GOT3 (cell line): Measurements from ENCODE around the gene CLN6.
"Not testable (repeated sequence)": the region's sequence is repeated elsewhere in the genome, so short reads cannot be mapped to it uniquely, and the experiment has no call there.

ENCODE experiments used
- DNase-seq: peaks from one replicate; lab custom pipeline; 2025; ENCODE audit warnings: mixed read lengths; lab: John Stamatoyannopoulos, UW

Gene CLN6

DNA sequence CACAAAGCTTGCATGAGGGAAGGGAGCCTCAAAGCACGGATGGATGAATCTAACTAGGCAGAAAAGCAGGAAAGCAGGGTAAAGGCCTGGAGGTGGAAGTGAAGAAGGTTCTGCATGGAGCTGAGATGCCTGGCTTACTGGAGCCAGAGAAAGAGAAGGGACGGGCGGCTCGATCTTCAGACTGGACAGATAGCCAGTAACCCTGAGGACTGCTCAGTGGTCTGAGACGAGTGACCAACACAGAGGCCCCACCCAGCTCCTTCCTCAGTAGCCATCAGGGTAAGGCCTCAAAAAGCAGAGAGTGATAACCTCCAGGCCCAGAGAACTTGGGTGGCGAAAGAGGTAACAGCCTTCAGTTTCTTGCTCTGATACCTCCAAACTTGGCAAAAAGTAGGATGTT, 6.4 kb downstream of the CLN6 start:
- no peak for DNase-seq

DNA sequence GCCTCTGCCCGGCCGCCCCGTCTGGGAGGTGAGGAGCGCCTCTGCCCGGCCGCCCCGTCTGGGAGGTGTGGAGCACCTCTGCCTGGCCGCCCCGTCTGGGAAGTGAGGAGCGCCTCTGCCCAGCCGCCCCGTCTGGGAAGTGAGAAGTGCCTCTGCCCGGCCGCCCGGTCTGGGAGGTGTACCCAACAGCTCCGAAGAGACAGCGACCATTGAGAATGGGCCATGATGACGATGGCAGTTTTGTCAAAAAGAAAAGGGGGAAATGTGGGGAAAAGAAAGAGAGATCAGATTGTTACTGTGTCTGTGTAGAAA, 7.1 kb downstream of the CLN6 start:
- DNase-seq, result not testable (repeated sequence)

DNA sequence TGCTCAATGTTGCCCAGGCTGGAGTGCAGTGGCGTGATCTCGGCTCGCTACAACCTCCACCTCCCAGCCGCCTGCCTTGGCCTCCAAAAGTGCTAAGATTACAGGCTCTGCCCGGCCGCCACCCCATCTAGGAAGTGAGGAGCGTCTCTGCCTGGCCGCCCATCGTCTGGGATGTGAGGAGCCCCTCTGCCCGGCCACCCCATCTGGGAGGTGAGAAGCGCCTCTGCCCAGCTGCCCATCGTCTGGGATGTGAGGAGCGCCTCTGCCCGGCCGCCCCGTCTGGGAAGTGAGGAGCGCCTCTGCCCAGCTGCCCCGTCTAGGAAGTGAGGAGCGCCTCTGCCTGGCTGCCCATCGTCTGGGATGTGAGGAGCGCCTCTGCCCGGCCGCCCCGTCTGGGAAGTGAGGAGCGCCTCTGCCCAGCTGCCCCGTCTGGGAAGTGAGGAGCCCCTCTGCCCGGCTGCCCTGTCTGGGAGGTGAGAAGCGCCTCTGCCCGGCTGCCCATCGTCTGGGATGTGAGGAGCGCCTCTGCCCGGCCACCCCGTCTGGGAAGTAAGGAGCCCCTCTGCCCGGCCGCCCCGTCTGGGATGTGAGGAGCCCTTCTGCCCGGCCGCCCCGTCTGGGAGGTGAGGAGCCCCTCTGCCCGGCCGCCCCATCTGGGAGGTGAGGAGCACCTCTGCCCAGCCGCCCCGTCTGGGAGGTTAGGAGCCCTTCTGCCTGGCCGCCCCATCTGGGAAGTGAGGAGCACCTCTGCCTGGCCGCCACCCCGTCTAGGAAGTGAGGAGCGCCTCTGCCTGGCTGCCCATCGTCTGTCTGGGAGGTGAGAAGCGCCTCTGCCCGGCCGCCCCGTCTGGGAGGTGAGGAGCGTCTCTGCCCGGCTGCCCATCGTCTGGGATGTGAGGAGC, 7.7 kb downstream of the CLN6 start:
- not testable (repeated sequence) for DNase-seq

DNA sequence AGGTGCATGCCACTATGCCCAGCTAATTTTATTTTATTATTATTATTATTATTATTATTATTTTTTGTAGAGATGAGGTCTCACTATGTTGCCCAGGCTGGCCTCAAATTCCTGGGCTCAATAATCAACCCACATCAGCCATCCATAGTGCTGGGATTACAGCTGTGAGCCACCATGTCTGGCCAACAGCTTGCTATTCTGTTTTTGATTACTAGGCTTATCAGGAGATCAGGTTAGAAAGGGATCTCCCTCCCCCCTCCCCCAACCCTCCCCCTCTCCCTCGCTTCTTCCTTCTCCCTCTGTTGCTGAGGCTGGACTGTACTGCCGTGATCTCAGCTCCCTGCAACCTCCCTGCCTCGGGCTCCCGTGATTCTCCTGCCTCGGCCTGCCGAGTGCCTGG, 8.6 kb downstream of the CLN6 start:
- no peak for DNase-seq

DNA sequence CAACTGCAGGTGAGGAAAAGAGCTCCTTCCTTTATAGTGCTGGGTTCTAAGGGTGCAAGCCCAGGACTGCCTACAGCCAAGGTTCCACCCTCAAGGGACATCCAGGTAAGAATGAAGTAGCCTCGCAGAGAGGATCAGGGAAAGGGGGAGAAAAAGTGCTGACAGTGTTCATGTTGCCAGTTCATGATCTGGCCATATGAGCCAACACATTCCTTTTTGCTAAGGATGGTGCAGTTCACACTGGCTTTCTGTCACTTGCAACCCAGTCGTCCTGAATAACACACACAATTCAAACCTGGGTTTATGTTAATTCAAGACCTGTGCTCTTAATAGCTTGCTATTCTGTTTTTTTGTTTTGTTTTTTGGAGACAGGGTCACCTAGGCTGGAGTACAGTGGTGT, 9.0 kb downstream of the CLN6 start:
- no peak for DNase-seq

DNA sequence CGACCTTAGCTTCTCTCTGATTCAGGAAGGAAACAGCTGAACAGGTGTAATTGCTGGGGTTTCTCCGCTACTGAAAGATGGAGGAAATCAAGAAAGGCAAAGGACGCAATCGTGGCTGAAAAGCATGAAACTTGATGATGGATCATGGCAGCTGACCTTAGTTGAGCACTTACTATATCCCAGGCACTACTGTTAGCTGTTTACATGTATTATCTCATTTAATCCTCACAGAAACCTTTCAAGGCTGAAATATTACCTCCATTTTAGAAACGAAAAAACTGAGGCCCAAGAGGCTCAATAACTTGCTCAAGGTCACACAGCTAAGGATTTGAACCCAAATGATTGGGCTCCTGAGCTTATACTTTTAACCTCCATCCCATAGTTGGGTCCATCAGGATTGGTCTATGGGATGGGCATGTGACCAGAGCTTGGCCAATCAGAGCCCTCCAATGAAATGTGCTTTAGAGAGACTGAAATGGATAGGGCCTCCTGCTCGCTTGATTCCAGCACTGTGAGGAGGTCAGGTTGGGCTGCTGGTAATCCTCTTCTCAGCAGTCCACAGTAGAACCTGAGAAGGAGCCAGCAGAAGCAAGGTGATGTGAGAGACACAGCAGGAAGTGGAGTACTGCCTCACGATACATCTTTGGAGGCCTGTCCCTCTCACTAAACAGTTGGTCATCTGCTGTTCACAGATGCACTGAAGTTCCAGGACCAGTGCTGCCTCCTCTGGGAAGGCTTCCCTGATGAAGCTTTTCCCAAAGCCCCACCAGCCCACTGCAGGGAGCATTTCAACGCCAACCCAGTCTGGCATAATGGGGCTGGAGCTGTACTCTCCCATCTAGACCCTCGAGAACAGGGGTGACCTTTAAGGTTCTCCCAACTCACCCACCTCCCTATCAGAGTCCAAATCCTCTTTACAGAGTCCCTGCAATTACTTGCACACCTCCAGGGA, 10.4 kb downstream of the CLN6 start:
- no peak for DNase-seq

DNA sequence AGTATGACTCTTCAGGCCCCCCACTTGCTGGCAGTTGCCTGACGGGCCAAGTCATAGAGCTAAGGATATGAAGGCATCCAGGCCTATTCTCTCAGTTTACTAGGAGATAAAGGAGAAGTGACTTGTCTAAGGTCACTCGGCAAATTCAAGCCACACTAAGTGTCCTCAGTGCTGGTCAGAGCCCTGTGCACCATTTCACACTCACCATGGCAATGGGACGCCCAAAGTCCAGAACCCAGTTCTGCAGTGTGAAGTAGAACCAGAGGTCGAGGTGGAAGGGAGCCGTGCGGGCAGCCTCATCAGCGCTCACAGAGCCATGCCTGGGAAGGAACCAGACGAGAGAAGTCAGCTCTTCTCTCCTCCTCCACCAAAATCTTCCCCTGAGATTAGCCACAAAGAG, 11.2 kb downstream of the CLN6 start:
- DNase-seq, result no peak

DNA sequence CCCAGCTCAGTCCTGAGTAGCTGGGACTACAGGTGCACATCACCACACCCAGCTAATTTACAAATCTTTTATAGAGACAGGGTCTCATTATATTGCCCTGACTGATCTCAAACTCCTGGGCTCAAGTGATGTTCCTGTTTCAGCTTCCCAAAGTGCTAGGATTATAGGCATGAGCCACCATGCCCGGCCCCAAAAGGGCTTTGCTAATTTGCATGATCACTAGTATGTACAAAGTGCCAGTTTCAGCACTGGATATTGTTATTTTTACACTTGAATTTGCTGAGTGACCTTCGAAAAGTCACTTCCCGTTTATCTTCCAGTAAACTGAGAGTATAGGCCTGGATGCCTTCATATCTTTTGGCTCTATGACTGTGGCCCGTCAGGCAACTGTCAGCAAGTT, 12.2 kb downstream of the CLN6 start:
- no peak for DNase-seq

DNA sequence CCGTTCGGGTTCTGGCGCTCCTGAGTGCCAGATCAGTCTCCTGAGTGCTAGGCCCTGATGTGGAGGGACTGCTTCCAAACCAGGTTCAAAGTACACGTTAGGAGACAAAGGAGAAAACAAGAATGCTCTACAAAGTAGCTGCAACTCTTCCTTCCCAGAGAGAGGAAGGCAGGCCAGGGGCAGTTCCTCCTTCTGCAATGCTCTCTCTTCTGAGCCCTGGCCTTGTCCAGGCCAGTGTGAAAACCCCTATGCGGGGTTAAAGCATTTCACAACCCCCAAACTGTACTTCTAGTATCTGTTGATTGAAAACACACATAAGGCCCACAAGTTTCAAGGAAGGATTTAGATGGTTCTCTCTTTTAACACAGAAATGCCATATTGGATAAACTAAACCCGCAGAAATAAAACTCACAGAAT, 14.7 kb downstream of the CLN6 start:
- no peak for DNase-seq

DNA sequence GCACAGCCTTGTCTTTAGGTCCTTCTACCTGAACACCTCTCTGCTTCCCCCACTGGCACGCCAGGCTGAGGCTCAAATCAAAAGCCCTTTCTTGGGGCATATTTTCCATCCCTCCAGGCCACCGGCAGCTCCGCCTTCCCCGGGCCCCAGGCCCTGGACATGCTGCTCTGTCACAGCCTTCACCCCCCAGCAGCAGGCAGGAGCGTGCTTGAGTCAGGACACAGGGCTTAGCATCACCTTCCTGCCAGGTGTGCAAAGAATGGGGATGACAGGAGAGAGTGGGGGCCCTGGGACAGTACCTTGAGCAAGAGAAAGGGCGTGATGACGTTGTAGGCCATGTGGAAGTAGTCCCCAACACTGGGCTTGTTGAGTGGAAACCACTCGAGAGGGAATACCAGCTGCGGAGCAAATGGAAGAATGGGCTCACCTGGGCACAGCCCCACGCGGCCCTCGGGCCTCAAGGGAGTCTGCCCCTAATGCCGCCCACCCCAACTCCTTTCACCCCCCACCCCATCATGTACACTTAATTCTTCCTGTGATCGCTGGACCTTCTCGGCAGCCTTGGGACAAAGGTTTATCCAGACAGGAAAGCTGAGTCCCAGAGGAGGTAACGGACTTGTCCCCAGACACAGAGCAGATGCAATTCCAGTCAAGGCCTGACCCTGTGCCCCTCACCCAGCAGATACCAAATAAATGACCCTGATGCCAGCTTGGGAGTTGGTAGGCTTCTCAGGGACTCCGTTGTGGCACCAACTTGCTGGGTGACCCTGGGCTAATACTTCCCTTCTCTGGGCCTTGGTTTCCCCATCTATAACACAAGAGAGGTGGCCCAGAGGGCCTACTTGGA, 15.3 kb downstream of the CLN6 start:
- no peak for DNase-seq

DNA sequence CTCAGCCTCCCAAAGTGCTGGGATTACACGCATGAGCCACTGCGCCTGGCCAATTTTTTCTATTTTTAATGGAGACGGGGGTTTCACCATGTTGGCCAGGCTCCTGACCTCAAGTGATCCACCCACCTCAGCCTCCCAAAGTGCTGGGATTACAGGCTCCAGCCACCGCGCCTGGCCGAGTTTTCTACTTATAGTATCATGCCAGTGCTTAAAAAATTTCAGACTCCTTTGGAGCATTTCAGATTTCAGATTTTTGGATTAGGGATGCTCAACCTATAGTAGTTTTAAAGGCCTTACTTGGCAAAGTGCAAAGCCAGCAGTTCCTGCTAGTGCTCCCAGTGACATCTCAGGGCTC, 16.1 kb downstream of the CLN6 start:
- DNase-seq, result not testable (repeated sequence)

DNA sequence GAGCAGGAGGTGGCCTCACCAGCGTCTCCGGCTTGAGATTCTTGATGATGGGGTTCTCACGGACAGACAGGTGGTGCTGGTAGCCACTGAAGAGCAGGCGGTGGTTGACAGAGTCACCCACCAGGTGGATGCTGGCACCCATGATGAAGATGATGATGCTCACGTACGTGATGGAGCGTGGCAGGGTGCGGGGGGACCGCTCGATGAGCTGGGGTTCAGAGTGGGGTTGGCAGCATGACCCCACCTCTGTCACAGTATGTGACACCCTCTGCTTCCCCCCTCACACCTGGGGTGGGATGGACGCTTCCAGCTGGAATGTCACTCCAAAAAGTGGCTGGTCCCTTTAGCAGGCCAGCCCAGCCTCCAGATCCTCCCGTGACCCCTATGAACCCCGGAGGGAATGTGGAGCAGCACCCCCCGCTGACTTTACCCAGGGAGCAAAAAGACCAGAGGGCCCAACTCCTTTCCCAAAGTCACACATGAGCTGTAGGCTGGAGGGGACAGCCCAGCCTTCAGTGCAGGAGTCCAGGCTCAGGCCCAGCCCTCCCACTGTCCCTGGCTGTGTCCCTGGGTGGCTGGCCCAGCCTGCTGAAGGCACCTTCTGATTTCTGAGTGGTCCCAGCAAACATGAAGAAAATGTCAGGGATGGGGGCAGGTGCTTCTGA, 17.7 kb downstream of the CLN6 start:
- no peak for DNase-seq

DNA sequence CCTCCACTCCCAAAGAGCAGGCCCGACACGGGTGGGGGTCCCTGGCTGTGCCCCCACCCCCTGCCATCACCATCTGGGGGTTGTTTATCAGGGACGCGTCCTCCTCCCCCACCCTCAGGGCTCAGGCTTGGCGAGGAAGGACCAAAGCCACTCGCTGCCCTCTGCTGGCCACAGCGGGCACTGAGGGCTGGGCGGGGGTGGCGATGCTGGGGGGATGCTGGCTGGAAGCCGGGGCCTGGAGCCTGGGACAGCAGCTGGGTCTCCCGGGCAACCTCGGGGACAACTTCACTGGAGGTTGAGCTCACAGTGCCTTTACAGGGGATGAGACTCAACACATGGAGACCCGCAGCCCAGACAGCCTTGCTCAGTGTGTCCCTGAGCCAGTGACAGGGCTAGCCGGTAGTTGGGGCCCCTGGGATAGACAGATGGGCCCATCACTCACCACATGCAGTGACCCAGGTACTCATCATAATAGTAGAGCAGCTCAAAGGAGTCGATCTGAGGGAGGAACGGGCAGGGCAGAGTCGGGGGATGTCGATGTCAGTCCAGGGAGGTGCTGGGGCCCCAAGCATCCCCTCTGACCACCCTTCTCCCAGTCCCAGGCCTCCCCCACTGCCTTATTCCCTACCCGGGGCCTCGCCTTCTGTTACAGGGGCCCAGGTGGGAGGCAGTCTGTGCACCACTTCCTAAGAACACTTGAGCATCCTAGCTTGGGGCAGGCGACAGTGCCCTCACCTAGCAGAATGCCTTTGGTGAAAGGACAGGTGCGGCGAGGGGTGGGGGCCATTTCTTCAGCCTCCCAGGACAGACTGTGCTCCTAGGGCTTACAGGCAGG, 18.5 kb downstream of the CLN6 start:
- no peak for DNase-seq

DNA sequence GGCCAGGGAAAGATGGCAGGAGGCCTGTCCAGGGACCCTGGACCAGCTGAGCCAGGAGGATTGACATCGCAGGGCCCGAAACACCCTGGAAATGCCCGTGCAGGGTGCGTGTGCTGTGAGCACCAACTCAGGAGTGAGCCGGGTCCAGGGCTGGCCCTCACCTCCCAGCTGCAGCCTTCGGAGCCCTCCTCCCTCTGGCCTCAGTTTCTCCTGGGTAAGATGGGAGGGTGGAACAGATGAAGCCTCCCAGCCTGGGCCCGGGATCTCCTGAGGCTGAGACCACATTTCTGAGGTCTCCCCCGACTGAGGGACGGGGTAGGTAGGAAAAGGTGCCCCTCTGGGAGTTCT, 19.1 kb downstream of the CLN6 start:
- DNase-seq, result no peak

DNA sequence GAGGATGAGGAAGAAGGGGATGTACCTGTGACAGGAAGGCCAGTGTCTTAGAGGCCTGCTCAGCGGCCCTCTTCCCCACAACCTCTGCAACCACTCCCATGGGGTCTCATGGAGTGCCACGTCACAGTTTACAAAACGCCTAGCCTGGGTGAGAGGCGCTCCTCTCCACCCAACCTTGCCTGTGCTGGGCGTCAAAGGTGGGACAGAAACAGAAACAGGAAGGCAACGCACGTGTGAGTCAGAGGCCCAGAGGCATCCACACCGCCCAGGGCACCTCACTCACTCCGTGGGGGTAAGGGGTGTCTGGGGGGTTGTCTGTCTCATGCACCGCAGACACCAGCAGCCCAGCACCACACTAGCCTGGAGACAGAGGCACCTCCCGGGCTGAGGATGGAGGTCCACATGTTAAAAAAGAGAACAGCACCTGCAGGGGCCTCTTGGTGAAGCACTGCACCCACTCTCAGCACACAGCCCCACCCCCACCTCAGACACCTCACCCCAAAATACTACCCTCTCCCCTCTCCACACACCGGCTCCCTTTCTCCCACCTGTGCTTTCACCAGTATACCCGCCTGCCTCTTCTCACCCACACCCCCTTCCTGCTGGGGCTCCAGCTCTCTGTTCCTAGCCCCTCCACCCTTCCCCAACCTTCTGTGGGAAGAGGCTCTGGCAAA, 19.7 kb downstream of the CLN6 start:
- no peak for DNase-seq

DNA sequence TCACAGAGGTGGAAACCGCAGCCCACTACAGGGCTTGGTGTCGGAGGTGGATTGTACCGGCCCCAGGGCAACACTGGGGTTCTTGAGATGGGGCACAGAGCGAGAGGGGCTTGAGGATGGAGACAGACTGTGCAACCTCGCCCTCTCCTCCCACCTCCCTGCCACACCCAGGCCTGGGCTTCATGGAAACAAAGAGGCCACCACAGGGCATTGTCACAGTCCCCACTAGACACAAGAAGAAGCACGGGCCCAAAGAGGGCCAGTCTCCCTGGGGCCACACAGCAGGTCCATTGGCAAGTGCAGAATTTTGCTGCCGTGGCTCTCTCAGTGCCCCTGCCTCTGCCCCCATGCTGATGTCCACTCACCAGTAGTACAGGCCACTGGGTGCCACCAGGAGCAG, 20.3 kb downstream of the CLN6 start:
- DNase-seq, result no peak

DNA sequence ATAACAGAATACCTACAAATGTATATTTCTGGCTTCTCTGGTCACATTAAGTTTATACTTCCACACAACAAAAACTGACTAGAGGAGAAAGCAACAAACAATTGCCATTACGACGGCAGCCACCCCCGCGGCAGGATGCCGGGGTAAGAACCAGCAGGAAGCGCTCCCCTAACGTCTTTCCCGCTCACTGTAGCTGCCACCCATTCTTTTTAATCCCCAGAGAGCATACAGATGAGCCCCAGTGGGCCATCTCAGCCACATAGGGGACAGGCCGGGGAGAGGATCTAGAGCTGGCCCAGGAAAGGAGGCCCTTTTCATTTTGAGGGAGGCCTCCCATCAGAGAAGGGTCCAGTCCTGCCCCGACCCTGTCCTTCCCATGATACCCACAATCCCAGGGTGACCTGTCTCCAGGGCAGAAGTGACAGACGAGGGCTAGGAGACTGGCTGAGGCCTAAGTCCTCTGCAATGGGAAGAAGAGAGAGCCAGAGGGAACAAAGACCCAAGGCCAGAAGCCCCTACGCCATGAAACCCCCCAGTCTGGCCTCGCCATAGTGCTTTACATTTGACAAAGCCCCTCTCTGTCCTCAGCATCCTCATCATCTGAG, 20.8 kb downstream of the CLN6 start:
- DNase-seq, result no peak

DNA sequence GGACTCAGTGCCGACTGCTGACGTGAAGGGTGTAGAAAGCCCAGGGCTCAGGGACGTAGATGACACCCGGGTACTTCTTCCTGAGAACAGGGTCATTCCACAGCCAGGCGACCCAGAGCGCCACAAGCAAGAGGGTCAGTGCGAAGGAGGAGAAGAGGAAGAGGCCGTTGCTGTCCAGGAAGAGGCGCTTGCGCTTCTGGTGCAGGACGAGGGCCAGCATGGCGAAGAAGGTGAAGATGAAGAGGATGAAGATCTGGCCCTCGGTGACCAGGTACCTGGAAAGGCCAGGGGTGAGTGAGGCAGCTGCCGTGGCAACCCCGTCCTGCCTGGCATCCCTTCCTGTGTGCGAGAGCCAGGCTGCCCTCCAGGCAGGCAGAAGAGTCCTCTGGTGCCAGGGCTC, 21.4 kb downstream of the CLN6 start:
- DNase-seq, result no peak

DNA sequence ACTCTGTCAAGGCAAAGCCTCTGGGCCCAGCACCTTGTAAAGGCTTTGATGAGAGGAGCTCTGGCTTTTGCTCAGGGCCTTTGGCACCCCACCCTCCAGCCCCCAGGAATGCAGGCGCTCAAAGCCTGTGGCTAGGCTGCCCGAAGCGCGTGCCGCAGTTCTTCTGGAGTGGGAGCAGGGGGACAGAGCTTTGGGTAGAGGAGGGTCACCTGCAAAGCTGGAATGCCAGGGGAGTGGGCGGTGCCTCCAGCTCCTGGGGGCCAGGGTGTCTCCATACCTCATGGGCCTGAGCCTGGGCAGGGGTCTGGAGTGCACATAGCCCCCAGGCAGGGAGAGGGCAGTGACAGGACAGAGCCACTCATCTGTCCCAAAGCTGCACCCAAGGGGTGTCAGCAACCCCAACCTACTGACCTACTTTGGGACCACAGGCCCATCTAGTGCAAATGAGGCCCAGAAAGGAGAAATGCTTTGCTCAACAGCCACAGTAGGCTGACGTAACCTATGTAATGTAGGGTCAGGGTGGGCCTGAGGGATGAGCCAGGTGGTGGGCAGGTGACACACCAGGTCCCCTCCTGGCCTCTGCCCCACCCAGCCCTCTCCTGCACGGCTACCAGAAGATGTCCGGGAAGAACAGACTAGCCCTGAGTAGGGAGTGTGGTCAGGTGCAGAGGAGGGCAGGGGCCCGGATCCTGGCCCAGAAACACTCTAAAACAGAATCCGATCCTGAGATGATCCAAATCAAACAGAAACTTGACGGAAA, 22.2 kb downstream of the CLN6 start:
- DNase-seq, result no peak
